Mucosa of stomach (tissue), 1 donor: ENCODE measurements around the gene ZP3.
"Not testable (repeated sequence)": the region's sequence is repeated elsewhere in the genome, so short reads cannot be mapped to it uniquely, and the experiment has no call there.

Experiments
- H3K27me3 ChIP-seq: one replicate; pipeline ENCODE4 v1.7.0; 2013; ENCODE audit warnings: mild to moderate bottlenecking, low read length; ENCODE audit not compliant: control insufficient read depth, insufficient read depth
- H3K36me3 ChIP-seq: one replicate; pipeline ENCODE4 v1.7.0; 2013; ENCODE audit warnings: low read length; ENCODE audit not compliant: control insufficient read depth, insufficient read depth
- H3K4me1 ChIP-seq: one replicate; pipeline ENCODE4 v1.7.0; 2013; ENCODE audit warnings: mild to moderate bottlenecking, low read length; ENCODE audit not compliant: control insufficient read depth, insufficient read depth
- H3K4me3 ChIP-seq: one replicate; pipeline ENCODE4 v1.7.0; 2013; ENCODE audit warnings: low read length
- H3K9ac ChIP-seq: one replicate; pipeline ENCODE4 v1.7.0; 2013; ENCODE audit warnings: mild to moderate bottlenecking, low read length, moderate library complexity
- H3K9me3 ChIP-seq: one replicate; pipeline ENCODE4 v1.7.0; 2013; ENCODE audit warnings: mild to moderate bottlenecking, low read length, moderate library complexity; ENCODE audit not compliant: control insufficient read depth
- donor health status: Pancreatic carcinoma.

ZP3 gene

DNA sequence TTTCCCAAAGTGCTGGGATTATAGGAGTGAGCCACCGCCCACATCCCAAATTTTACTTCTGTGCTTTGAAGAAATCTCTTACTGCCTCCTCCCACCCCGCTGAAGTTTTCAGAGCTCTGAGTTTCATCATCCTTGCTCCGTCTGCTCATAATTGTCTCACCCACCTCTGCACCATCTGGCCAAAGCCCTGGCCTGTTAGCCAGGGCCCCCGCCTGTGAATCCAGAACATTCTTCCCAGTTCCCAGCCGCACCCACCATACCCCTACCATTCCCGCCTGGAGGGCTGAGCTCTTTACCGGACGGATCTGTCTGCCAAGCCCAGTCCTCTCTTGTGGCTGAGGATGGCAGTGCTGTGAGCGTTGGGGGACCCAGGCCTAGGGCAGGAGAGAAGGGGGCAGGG, 29.8 kb upstream of the ZP3 start:
- Histone ChIP-seq H3K4me3 (no peak overlapping the region), H3K36me3 (no peaks in the 10 kb centered on the region), H3K4me1 (peaks cover 22% of the 10 kb centered on the region), H3K9me3 (no peaks in the 10 kb centered on the region), H3K27me3 (no peaks in the 10 kb centered on the region), H3K9ac (no peak overlapping the region)

- not testable (repeated sequence) for H3K4me3 ChIP-seq, H3K9me3 ChIP-seq, H3K36me3 ChIP-seq, H3K27me3 ChIP-seq, H3K9ac ChIP-seq
- H3K4me1 ChIP-seq: peaks cover 22% of the 10 kb centered on the region
Observed at GRCh38 chr7:76395605-76395964, 29.2 kb upstream of the ZP3 start.

GRCh38 chr7:76395965-76396726, 28.6 kb upstream of the ZP3 start:
- Histone ChIP-seq H3K36me3 (no peaks in the 10 kb centered on the region), H3K4me1 (peaks cover 22% of the 10 kb centered on the region), H3K9me3 (no peaks in the 10 kb centered on the region), H3K4me3 (no peak overlapping the region), H3K27me3 (no peaks in the 10 kb centered on the region), H3K9ac (no peak overlapping the region)

DNA sequence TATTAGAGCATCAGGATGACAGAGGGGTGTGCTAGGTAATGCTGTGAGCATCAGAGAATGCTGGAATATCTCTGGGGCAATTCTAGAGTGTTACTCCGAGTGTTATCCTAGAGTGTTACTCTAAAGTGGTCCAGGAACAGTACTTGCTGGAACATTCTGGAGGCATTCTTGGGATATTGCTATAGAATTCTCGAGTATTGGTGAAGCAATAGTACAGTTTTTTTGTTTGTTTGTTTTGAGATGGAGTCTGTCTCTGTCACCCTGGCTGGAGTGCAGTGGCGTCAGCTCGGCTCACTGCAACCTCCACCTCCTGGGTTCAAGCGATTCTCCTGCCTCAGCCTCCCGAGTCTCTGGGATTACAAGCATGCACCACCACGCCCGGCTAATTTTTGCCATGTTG, 27.9 kb upstream of the ZP3 start:
- H3K27me3 ChIP-seq: no peaks in the 10 kb centered on the region
- H3K36me3 ChIP-seq: no peaks in the 10 kb centered on the region
- no peak overlapping the region for H3K4me3 ChIP-seq
- no peak overlapping the region for H3K9ac ChIP-seq
- H3K9me3 ChIP-seq: no peaks in the 10 kb centered on the region
- peaks cover 22% of the 10 kb centered on the region for H3K4me1 ChIP-seq

- H3K36me3 ChIP-seq: no peaks in the 10 kb centered on the region
- peak overlapping the region; percentile 36 for H3K4me3 ChIP-seq
- H3K9me3 ChIP-seq: no peaks in the 10 kb centered on the region
- H3K27me3 ChIP-seq: no peaks in the 10 kb centered on the region
- H3K9ac ChIP-seq: peak overlapping the region; percentile 55
- H3K4me1 ChIP-seq: peaks cover 20% of the 10 kb centered on the region
Observed at GRCh38 chr7:76397409-76398183, 27.2 kb upstream of the ZP3 start.

DNA sequence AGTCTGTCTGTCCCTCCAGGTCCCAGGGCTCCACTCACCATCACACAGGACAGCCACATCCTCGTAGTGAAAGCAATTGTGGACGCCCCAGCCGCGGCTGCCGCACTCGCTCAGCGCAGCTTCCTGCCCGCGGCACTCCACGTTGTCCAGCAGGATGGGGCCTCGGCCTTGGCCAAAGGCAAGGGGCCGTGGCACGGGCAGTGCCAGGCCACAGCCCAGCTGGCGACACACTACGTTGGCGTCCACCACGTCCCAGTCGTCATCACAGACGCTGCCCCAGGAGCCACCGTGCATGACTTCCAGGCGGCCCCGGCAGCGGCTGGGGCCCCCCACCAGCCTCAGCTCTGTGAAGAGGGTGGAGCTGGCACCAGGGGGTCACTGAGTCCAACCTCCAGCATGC, 24.5 kb upstream of the ZP3 start:
- Histone ChIP-seq H3K9ac (no peak overlapping the region), H3K9me3 (no peaks in the 10 kb centered on the region), H3K4me1 (peaks cover 21% of the 10 kb centered on the region), H3K27me3 (no peaks in the 10 kb centered on the region), H3K36me3 (no peaks in the 10 kb centered on the region), H3K4me3 (no peak overlapping the region)

DNA sequence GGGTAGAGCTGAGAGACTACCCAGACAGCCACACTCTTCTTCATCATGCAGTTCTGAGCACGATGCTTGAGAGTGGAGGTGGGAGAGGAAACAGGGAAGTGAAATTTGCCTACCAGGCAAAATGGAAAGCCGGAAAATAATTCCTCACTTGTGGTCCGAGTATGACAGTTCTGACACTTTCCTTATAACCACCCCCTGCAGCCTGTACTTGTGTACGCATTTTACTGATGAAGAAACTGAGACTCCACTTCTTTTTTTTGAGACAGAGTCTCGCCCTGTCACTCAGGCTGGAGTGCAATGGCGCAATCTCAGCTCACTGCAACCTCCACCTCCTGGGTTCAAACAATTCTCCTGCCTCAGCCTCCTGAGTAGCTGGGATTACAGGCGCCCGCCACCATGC, 21.7 kb upstream of the ZP3 start:
- H3K27me3 ChIP-seq, H3K4me1 ChIP-seq, H3K4me3 ChIP-seq, H3K9ac ChIP-seq, H3K9me3 ChIP-seq, H3K36me3 ChIP-seq: not testable (repeated sequence)

DNA sequence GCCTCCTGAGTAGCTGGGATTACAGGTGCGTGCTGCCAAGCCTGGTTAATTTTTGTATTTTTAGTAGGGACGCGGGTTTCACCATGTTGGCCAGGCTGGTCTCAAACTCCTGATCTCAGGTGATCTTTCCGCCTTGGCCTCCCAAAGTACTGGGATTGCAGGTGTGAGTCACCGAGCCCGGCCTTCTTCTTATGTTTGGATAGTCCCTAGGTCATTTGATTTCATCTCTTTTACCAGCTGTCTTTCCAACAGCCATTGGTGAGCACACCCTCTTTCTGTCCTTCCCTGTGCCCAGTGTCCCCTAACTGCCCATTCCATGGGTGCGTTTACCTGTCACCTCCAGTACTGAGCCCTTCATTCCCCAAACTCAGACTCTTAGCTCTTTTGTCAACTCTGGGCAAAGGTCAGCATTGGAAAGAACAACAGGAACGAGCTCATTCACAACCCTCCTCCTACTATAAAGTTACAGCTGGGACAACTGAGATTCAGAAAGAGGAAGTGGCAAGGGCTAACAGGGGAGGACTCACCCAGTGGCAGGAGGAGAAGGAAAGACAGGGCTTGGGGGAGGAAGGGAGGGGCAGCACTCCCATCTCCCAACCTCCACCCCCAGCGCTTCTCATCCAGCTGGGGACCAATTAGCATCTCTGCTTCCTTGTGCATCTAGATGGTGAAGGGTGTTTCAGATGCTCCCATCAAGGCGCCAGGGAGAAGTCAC, 20.8 kb upstream of the ZP3 start:
- Histone ChIP-seq H3K4me1 (peaks cover 5% of the 10 kb centered on the region), H3K9ac (no peak overlapping the region), H3K36me3 (no peaks in the 10 kb centered on the region), H3K9me3 (no peaks in the 10 kb centered on the region), H3K4me3 (no peak overlapping the region), H3K27me3 (no peaks in the 10 kb centered on the region)

- H3K36me3 ChIP-seq: no peaks in the 10 kb centered on the region
- H3K9ac ChIP-seq: no peak overlapping the region
- H3K9me3 ChIP-seq: no peaks in the 10 kb centered on the region
- H3K27me3 ChIP-seq: no peaks in the 10 kb centered on the region
- H3K4me1 ChIP-seq: peaks cover 5% of the 10 kb centered on the region
- no peak overlapping the region for H3K4me3 ChIP-seq
Observed at GRCh38 chr7:76405738-76406137, 19.0 kb upstream of the ZP3 start.

DNA sequence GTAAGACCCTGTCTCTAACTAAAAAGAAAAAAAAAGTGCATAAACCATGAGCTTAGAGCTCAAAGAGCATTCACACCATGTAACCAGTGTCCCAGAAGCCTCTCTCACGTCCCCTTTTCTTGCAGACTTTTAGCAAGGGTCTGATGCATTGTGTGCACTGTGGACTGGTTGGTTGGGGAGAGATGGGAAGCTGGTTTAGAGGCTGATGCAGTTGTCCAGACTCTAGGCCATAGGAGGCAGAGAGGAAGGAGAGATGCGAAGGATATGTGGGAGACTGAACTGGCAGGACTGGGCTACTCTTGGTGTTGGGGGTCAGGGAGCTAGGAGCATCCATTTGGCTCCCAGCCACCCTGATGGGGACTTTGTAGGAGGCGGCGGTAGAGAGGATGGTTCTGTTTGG, 17.0 kb upstream of the ZP3 start:
- H3K9ac ChIP-seq: no peak overlapping the region
- H3K27me3 ChIP-seq: no peaks in the 10 kb centered on the region
- H3K4me3 ChIP-seq: no peak overlapping the region
- no peaks in the 10 kb centered on the region for H3K36me3 ChIP-seq
- peaks cover 5% of the 10 kb centered on the region for H3K4me1 ChIP-seq
- no peaks in the 10 kb centered on the region for H3K9me3 ChIP-seq

DNA sequence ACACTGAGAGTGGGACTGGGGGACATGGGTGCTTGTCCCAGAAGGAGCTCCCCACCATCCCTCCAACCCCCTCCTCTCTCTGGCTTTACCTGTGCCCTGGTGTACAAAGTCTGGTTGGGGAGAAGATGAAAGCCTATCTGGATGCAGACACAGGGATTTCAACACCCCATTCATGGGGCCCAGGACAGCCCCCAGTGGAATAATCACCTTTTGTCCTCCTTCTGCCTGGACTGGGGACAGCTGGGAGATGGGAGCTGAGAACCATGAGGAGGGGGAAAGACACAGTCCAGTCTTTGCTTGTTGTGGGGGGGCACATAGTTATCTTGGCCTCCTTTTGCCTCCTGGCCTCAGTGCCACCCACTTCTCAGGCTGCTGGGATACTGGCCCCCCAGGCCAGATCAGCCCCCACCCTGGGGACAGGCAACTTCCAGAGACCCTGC, 16.6 kb upstream of the ZP3 start:
- Histone ChIP-seq H3K36me3 (no peaks in the 10 kb centered on the region), H3K27me3 (no peaks in the 10 kb centered on the region), H3K9ac (no peak overlapping the region), H3K4me1 (peaks cover 5% of the 10 kb centered on the region), H3K4me3 (no peak overlapping the region), H3K9me3 (no peaks in the 10 kb centered on the region)

GRCh38 chr7:76409537-76409936, 15.2 kb upstream of the ZP3 start, which contains the start of gene SSC4D:
Gene SSC4D (minus strand): TSS chr7:76409697. CDS start chr7:76404439, 5,258 bp downstream.
- Histone ChIP-seq H3K36me3 (no peaks in the 10 kb centered on the region), H3K4me1 (no peaks in the 10 kb centered on the region), H3K27me3 (no peaks in the 10 kb centered on the region), H3K9me3 (no peaks in the 10 kb centered on the region), H3K4me3 (no peak within 1 kb of the TSS), H3K9ac (no peak within 1 kb of the TSS)
